Muscle of arm (tissue), 12 donors: Measurements from ENCODE around the gene NOC3L. TPM values are rescaled to one million over a fixed set of nuclear protein-coding genes. Genes with fewer than 3 reads are reported as not detected.

Source experiments
- DNase-seq: peaks from one replicate; pipeline ENCODE4 v3.0.0-alpha.2; 2013
- polyA plus RNA-seq, 12 donors: library from polyadenylated mRNA; unstranded; fragments of 120-200 nt; gene quantifications; one replicate each; pipeline ENCODE4 v1.2.1, GENCODE V29; 2013; ENCODE audit not compliant: insufficient read length in 12 of 12

The NOC3L gene
- polyA plus RNA-seq, 12 donors, result 7.9 to 23.2 (median 16.7) TPM; not detected in 1

GRCh38 chr10:94308866-94309265, 53.9 kb downstream of the NOC3L start:
- DNase-seq, result no peak

- DNase-seq, result no peak
These were observed 55.6 kb downstream of the NOC3L start for GRCh38 chr10:94307046-94307615.

GRCh38 chr10:94303929-94304328, 58.8 kb downstream of the NOC3L start:
- DNase-seq, result no peak

DNA sequence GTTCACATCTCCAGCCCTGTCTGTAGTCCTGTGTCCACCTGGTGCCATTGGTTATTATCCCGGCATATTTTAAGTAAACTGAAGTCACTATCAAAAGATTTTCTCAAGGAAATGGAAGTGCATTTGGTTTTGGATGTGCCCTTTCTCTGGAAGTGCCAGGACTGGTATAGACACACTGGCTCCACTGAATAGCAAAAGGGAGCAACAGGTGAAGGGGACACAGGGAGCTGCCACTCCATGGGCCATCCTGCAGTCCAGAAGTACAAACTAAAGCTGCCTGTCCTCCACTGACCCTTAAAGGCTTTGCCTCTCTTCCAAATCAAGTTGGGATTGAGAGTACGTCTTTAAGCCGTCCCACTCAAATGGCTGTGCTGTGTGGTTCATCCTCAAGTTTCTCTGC, 62.7 kb downstream of the NOC3L start:
- DNase-seq, result no peak

DNA sequence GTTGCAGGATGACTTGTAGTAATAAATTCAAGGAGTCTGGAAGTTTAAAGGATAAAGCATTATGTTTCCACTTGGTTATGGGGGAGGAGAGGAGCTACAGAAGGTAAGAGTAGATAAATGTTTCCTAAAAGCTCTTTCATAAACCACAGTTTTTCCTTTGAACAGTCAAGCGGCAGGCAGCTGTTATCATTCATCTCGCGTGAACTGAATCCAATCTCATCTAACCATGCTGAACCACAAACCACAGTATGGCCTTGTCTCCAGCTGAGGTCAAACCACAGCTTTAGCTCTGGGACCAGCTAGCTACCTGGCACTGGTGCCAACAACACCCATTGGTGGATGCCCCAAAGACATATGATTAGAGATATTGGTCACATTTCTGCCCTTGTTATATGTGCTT, 63.3 kb downstream of the NOC3L start:
- DNase-seq, result no peak

GRCh38 chr10:94294168-94294567, 68.6 kb downstream of the NOC3L start:
- no peak for DNase-seq

DNA sequence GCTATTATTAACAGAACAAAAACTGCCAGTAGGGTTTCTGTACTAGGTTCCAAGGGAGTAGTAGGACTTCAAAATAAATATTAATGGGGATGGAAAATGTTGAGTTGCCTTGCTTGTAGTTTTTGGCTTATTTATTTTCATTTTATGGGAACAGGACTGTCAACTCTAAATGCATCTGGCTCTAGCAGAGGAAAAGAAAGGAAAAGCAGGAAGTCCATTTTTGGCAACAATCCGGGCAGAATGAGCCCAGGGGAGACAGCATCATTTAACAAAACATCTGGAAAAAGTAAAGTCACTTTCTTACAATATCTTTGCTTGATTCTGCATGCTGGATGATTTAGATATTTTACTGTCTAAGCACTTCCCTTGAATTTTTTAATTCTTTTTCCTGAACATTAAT, 69.4 kb downstream of the NOC3L start:
- peak; percentile 97 for DNase-seq

- DNase-seq, result peak; percentile 90
These were observed 70.2 kb downstream of the NOC3L start for GRCh38 chr10:94292434-94293090.

DNA sequence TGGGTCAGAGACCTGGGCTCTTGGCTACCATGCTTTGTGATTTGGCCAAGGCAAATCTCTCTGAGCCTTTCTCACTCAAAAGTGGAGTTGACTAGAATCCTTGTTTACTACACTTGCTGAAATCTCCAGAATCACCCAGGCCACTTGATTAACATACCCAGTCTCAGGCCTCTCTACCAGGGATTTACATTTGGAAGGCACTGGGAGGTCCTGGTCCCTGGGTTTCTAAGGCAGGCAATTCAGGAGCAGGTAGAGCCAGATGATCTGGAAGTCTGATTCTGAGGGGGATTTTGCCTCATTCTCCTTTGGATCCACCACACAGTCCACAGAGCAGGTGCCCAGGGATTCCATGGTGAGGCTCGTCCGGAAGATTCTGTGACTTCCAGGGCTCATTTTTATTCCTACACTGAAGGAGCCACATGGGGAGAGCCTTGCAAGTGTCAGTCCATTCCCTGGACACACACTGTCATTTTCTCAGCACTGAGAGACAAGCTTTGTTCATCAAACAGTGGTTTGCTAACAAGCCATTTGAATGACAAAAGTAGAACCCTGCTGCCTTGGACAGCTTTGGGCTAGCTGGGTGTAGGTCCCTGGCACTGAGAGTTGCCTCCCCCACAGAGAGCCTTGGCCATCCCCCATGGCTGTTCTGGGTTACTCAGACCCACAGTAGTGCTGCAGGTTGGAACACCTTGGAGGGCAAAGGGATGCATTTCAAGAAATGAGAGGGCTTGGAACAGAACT, 74.2 kb downstream of the NOC3L start:
- DNase-seq, result no peak

DNA sequence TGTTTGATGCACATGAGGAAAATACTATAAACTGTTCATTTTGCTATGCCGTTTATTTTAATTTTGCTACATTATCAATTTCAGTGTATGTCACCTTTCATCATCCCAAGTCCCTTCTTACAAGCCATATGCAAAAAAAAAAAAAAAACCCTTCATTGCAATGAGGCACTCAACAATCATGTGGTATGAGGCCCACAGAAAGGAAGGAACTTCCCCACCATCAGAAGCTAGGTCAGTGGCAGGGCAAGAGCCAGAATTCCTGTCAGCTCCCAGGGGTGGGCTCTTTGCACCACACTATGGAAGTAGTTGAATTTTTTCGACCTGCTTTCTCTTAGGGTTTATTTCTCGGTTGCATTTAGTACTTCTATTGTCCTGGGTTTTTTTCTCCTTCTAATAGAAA, 75.4 kb downstream of the NOC3L start:
- DNase-seq, result no peak

- no peak for DNase-seq
These were observed 75.8 kb downstream of the NOC3L start for GRCh38 chr10:94286901-94287300.

- no peak for DNase-seq
These were observed 77.5 kb downstream of the NOC3L start for GRCh38 chr10:94285271-94285670.

Other genes with a start within 250 kb of the NOC3L start
- gene TBC1D12, start 39.6 kb upstream of the NOC3L start, polyA plus RNA-seq, result 10 to 100 TPM in 9 of 12 donors, 1 to 10 TPM in 2, not detected in 1; 4.5 to 15.9 (median 11.6) TPM
- gene HELLS, start 182.8 kb upstream of the NOC3L start, polyA plus RNA-seq, result 10 to 100 TPM in 5 of 12 donors, 1 to 10 TPM in 6, not detected in 1; 4.5 to 20.0 (median 9.9) TPM